Peyer's patch (tissue), 4 donors: ENCODE data around the gene SPOCK3.

ENCODE experiments used
- CTCF ChIP-seq, 6 experiments: fragments of 450-650 bp in 4 of 6; fragments of 200-600 bp in 2 of 6; sonication (generic) in 1 of 6; IDR thresholded peaks; one replicate each; pipeline ENCODE4 v1.5.1; 2017 to 2019; ENCODE audit warnings: antibody characterized with exemption in 6 of 6, mild to moderate bottlenecking in 3 of 6, moderate library complexity in 1 of 6
- POLR2A ChIP-seq, 2 donors: fragments of 450-650 bp; IDR thresholded peaks; one replicate each; pipeline ENCODE4 v1.5.1; 2017; ENCODE audit warnings: antibody characterized with exemption in 2 of 2, mild to moderate bottlenecking in 2 of 2, moderate library complexity in 2 of 2

- no peak for TF ChIP-seq CTCF (IDR thresholded peaks at IDR 0.05)
- no peak for TF ChIP-seq POLR2A (IDR thresholded peaks at IDR 0.05)
These were observed 309.9 kb downstream of the SPOCK3 start for GRCh38 chr4:166924424-166924823.
